ENCODE data around the gene MRAP.
"Not testable (repeated sequence)": the region's sequence is repeated elsewhere in the genome, so short reads cannot be mapped to it uniquely, and the experiment has no call there.

Gene MRAP

GRCh38 chr21:32298658-32299081 is at the start of gene MRAP:
Gene MRAP (plus strand): TSS chr21:32298855. CDS start chr21:32298972, 117 bp downstream.
- no peak within 1 kb of the TSS for H3K27ac Mint-ChIP-seq
- no peaks in the 10 kb centered on the region for H3K9me3 Mint-ChIP-seq
- H3K27me3 Mint-ChIP-seq: no peaks in the 10 kb centered on the region
- CTCF ChIA-PET: no interaction called here
- DNase-seq: no peak
- no peaks in the 10 kb centered on the region for H3K4me1 Mint-ChIP-seq
- no peak within 1 kb of the TSS for H3K4me3 Mint-ChIP-seq
- no peaks in the 10 kb centered on the region for H3K36me3 Mint-ChIP-seq

- no peak overlapping the region for H3K4me3 Mint-ChIP-seq
- CTCF ChIA-PET: no interaction called here
- H3K27me3 Mint-ChIP-seq: peaks cover 29% of the 10 kb centered on the region
- no peaks in the 10 kb centered on the region for H3K36me3 Mint-ChIP-seq
- DNase-seq: no peak
- H3K9me3 Mint-ChIP-seq: peaks cover 12% of the 10 kb centered on the region
- no peak overlapping the region for H3K27ac Mint-ChIP-seq
- no peaks in the 10 kb centered on the region for H3K4me1 Mint-ChIP-seq
These were observed 49.0 kb upstream of the MRAP start for GRCh38 chr21:32249511-32250280.

- peaks cover 12% of the 10 kb centered on the region for H3K9me3 Mint-ChIP-seq
- H3K27ac Mint-ChIP-seq: no peak overlapping the region
- DNase-seq: no peak
- CTCF ChIA-PET: interaction anchor here (1.3 kb wide), 1 partner anchor 386 kb away, joined by 3 read pairs; no protein-coding TSS in a partner anchor
- no peak overlapping the region for H3K4me3 Mint-ChIP-seq
- no peaks in the 10 kb centered on the region for H3K36me3 Mint-ChIP-seq
- H3K4me1 Mint-ChIP-seq: no peaks in the 10 kb centered on the region
- H3K27me3 Mint-ChIP-seq: peaks cover 22% of the 10 kb centered on the region
These were observed 46.5 kb upstream of the MRAP start for GRCh38 chr21:32252136-32252535.

GRCh38 chr21:32253215-32253641 is 45.4 kb upstream of the MRAP start:
- H3K27ac Mint-ChIP-seq: no peak overlapping the region
- H3K9me3 Mint-ChIP-seq: peaks cover 12% of the 10 kb centered on the region
- DNase-seq: no peak
- no peaks in the 10 kb centered on the region for H3K4me1 Mint-ChIP-seq
- peaks cover 22% of the 10 kb centered on the region for H3K27me3 Mint-ChIP-seq
- no peaks in the 10 kb centered on the region for H3K36me3 Mint-ChIP-seq
- H3K4me3 Mint-ChIP-seq: no peak overlapping the region
- CTCF ChIA-PET: interaction anchor here (1.3 kb wide), 1 partner anchor 387 kb away, joined by 3 read pairs; no protein-coding TSS in a partner anchor

- Mint-ChIP-seq H3K9me3 (peaks cover 4% of the 10 kb centered on the region), H3K4me1 (no peaks in the 10 kb centered on the region), H3K27me3 (peaks cover 18% of the 10 kb centered on the region), H3K36me3 (no peaks in the 10 kb centered on the region), H3K27ac (no peak overlapping the region), H3K4me3 (no peak overlapping the region)
- CTCF ChIA-PET: interaction anchor here (0.7 to 1.0 kb wide), 2 partner anchors 20 to 391 kb away, joined by 3 to 6 read pairs; no protein-coding TSS in a partner anchor
- no peak for DNase-seq
These were observed 42.4 kb upstream of the MRAP start for GRCh38 chr21:32256251-32256650.

- DNase-seq: no peak
- Mint-ChIP-seq H3K27ac (no peak overlapping the region), H3K4me1 (no peaks in the 10 kb centered on the region), H3K36me3 (no peaks in the 10 kb centered on the region), H3K4me3 (no peak overlapping the region), H3K27me3 (peaks cover 14% of the 10 kb centered on the region), H3K9me3 (no peaks in the 10 kb centered on the region)
- CTCF ChIA-PET: interaction anchor here (0.7 to 1.6 kb wide), 4 partner anchors 40 to 393 kb away, joined by 3 to 5 read pairs (median 4); partner anchors contain the start of gene HUNK
These were observed 41.6 kb upstream of the MRAP start for GRCh38 chr21:32256873-32257620.

- Mint-ChIP-seq H3K36me3 (no peaks in the 10 kb centered on the region), H3K27me3 (peaks cover 7% of the 10 kb centered on the region)
These were observed 40.5 kb upstream of the MRAP start for GRCh38 chr21:32257962-32258785.

GRCh38 chr21:32258786-32259048 is 39.9 kb upstream of the MRAP start:
- H3K4me3 Mint-ChIP-seq, DNase-seq, H3K36me3 Mint-ChIP-seq, H3K27me3 Mint-ChIP-seq, H3K27ac Mint-ChIP-seq, H3K9me3 Mint-ChIP-seq, H3K4me1 Mint-ChIP-seq: not testable (repeated sequence)
- CTCF ChIA-PET: interaction anchor here (0.8 to 1.5 kb wide), 8 partner anchors 14 to 1059 kb away, joined by 3 to 8 read pairs (median 4); partner anchors contain the start of gene HUNK

More at GRCh38 chr21:32257962-32258785, 40.5 kb upstream of the MRAP start:
- DNase-seq: peak; percentile 53
- CTCF ChIA-PET: interaction anchor here (0.7 to 1.6 kb wide), 11 partner anchors 11 to 1059 kb away, joined by 3 to 8 read pairs (median 4); partner anchors contain the start of gene HUNK
- H3K27ac Mint-ChIP-seq: no peak overlapping the region
- H3K4me1 Mint-ChIP-seq: no peaks in the 10 kb centered on the region
- no peak overlapping the region for H3K4me3 Mint-ChIP-seq
- H3K9me3 Mint-ChIP-seq: no peaks in the 10 kb centered on the region

- H3K9me3 Mint-ChIP-seq: no peaks in the 10 kb centered on the region
These were observed 38.5 kb upstream of the MRAP start for GRCh38 chr21:32260130-32260529.

GRCh38 chr21:32261929-32262328 is 36.7 kb upstream of the MRAP start:
- DNase-seq: no peak
- no peak overlapping the region for H3K4me3 Mint-ChIP-seq
- H3K36me3 Mint-ChIP-seq: peaks cover 3% of the 10 kb centered on the region
- H3K9me3 Mint-ChIP-seq: no peaks in the 10 kb centered on the region
- H3K4me1 Mint-ChIP-seq: no peaks in the 10 kb centered on the region
- peaks cover 1% of the 10 kb centered on the region for H3K27me3 Mint-ChIP-seq
- no peak overlapping the region for H3K27ac Mint-ChIP-seq
- CTCF ChIA-PET: no interaction called here

More at GRCh38 chr21:32260130-32260529, 38.5 kb upstream of the MRAP start:
- Mint-ChIP-seq H3K4me1 (no peaks in the 10 kb centered on the region), H3K27ac (no peak overlapping the region), H3K4me3 (no peak overlapping the region), H3K27me3 (peaks cover 3% of the 10 kb centered on the region), H3K36me3 (no peaks in the 10 kb centered on the region)
- CTCF ChIA-PET: no interaction called here
- DNase-seq: no peak

- H3K36me3 Mint-ChIP-seq, H3K4me3 Mint-ChIP-seq, H3K4me1 Mint-ChIP-seq, H3K27me3 Mint-ChIP-seq, CTCF ChIA-PET, H3K9me3 Mint-ChIP-seq, H3K27ac Mint-ChIP-seq, DNase-seq: not testable (repeated sequence)
These were observed 33.3 kb upstream of the MRAP start for GRCh38 chr21:32265321-32265720.

- no peaks in the 10 kb centered on the region for H3K27me3 Mint-ChIP-seq
- H3K36me3 Mint-ChIP-seq: peaks cover 13% of the 10 kb centered on the region
- H3K9me3 Mint-ChIP-seq: no peaks in the 10 kb centered on the region
- CTCF ChIA-PET: no interaction called here
- H3K4me3 Mint-ChIP-seq: no peak overlapping the region
- no peak overlapping the region for H3K27ac Mint-ChIP-seq
- no peaks in the 10 kb centered on the region for H3K4me1 Mint-ChIP-seq
- no peak for DNase-seq
These were observed 27.9 kb upstream of the MRAP start for GRCh38 chr21:32270748-32271147.

GRCh38 chr21:32276671-32277070 is 22.0 kb upstream of the MRAP start:
- Mint-ChIP-seq H3K36me3 (peaks cover 9% of the 10 kb centered on the region), H3K4me1 (peaks cover 29% of the 10 kb centered on the region), H3K27me3 (peaks cover 4% of the 10 kb centered on the region), H3K9me3 (no peaks in the 10 kb centered on the region), H3K27ac (no peak overlapping the region), H3K4me3 (no peak overlapping the region)
- CTCF ChIA-PET: interaction anchor here (1.4 kb wide), 1 partner anchor 21 kb away, joined by 6 read pairs; no protein-coding TSS in a partner anchor
- no peak for DNase-seq

- peaks cover 4% of the 10 kb centered on the region for H3K27me3 Mint-ChIP-seq
- peaks cover 29% of the 10 kb centered on the region for H3K4me1 Mint-ChIP-seq
- no peaks in the 10 kb centered on the region for H3K9me3 Mint-ChIP-seq
- H3K36me3 Mint-ChIP-seq: peaks cover 9% of the 10 kb centered on the region
- H3K27ac Mint-ChIP-seq: peak overlapping the region; percentile 78
- CTCF ChIA-PET: no interaction called here
- H3K4me3 Mint-ChIP-seq: peak overlapping the region; percentile 99
- peak; percentile 32 for DNase-seq
These were observed 20.6 kb upstream of the MRAP start for GRCh38 chr21:32278103-32278502.

Measured in activated naive CD4-positive, alpha-beta T cell treated with anti-CD3 and anti-CD28 coated beads, Interleukin-2, amount 10 ng/mL, durations not matched to agents 7 days and 5 days (primary cell).